GM12878 (cell line): ENCODE results near the gene PTMA. TPM values are rescaled to one million over a fixed set of nuclear protein-coding genes. Genes with fewer than 3 reads are reported as not detected.

ENCODE experiments used
- ATAC-seq: fragments of 200-7000 bp; cut with Tn5 transposase; 3 replicates; pipeline ENCODE4 v1.9.1; 2020; ENCODE audit warnings: mild to moderate bottlenecking, moderate library complexity
- BruUV-seq: library from RNA; stranded (reverse); fragments of 400-500 nt; replicated peaks from 2 replicates; lab custom pipeline; 2021; lab: Mats Ljungman, UMichigan
- CTCF ChIA-PET: fragments of 300-600 bp; sonication (Branson Sonifier 250); formaldehyde crosslinking; extraction: SDS; loops from one replicate; lab custom pipeline; 2021; ENCODE audit warnings: inconsistent platforms; lab: Yijun Ruan, JAX
- POLR2A ChIA-PET: fragments of 350-600 bp; formaldehyde crosslinking; extraction: SDS; loops from one replicate; lab custom pipeline; 2021; ENCODE audit warnings: inconsistent platforms; lab: Charles Lee
- RAD21 ChIA-PET: fragments of 300-600 bp; sonication (Branson Sonifier 250); formaldehyde crosslinking; loops from one replicate; lab custom pipeline; 2023; ENCODE audit warnings: antibody characterized with exemption; ENCODE audit not compliant: unreplicated experiment; lab: Charles Lee
- SMC1A ChIA-PET: fragments of 300-600 bp; sonication (Branson Sonifier 250); formaldehyde crosslinking; loops from one replicate; lab custom pipeline; 2023; ENCODE audit not compliant: unreplicated experiment, uncharacterized antibody; lab: Charles Lee
- DNase-seq: peaks from one replicate; pipeline ENCODE4 v3.0.0-alpha.2; 2011; ENCODE audit warnings: low read depth, low spot score
- FAIRE-seq: peaks from 3 replicates; lab custom pipeline; 2011; peaks lifted over from hg19 to GRCh38; lab: Jason Lieb, UNC
- H2AFZ ChIP-seq: 2 replicates; pipeline ENCODE4 v1.6.0; 2011; ENCODE audit warnings: low read depth, low read length, control low read depth; ENCODE audit not compliant: control insufficient read depth
- H3K27ac ChIP-seq: 2 replicates; pipeline ENCODE4 v1.5.1; 2011; ENCODE audit warnings: control low read depth; ENCODE audit not compliant: control insufficient read depth, insufficient read depth
- H3K27me3 ChIP-seq, 2 experiments: replicated peaks in 1 of 2; 2 replicates each; pipeline versions ENCODE4 v1.6.0 to v1.6.1; 2011; ENCODE audit warnings: low read length in 1 of 2; ENCODE audit not compliant: control insufficient read depth in 2 of 2, insufficient read depth in 2 of 2
- H3K36me3 ChIP-seq, 2 experiments: 2 replicates each; pipeline ENCODE4 v1.5.1; 2011; ENCODE audit warnings: low read length in 1 of 2; ENCODE audit not compliant: control insufficient read depth in 2 of 2, insufficient read depth in 2 of 2
- H3K4me1 ChIP-seq: 2 replicates; pipeline ENCODE4 v1.6.1; 2011; ENCODE audit warnings: mild to moderate bottlenecking, low read length, moderate library complexity, mixed read lengths; ENCODE audit not compliant: control insufficient read depth, insufficient read depth
- H3K4me2 ChIP-seq: 2 replicates; pipeline ENCODE4 v1.6.0; 2011; ENCODE audit warnings: control low read depth; ENCODE audit not compliant: control insufficient read depth, insufficient read depth
- H3K4me3 ChIP-seq: fragments of 200-600 bp; sonication (generic); 2 replicates; pipeline ENCODE4 v1.5.1; 2016
- H3K79me2 ChIP-seq: 2 replicates; pipeline ENCODE4 v1.6.0; 2011; ENCODE audit warnings: low read length; ENCODE audit not compliant: control insufficient read depth, insufficient read depth
- H3K9ac ChIP-seq: 2 replicates; pipeline ENCODE4 v1.8.0; 2011; ENCODE audit warnings: low read length, control low read depth, mixed read lengths; ENCODE audit not compliant: control insufficient read depth, insufficient read depth
- H3K9me3 ChIP-seq: replicated peaks from 3 replicates; pipeline ENCODE4 v1.5.1; 2011; ENCODE audit warnings: mild to moderate bottlenecking, low read length; ENCODE audit not compliant: control insufficient read depth, insufficient read depth
- H4K20me1 ChIP-seq: 2 replicates; pipeline ENCODE4 v1.6.0; 2011; ENCODE audit not compliant: control insufficient read depth, insufficient read depth
- CEBPB ChIP-seq, 2 experiments: fragments of 150-350 bp in 1 of 2; IDR thresholded peaks; 2 replicates each; pipeline ENCODE4 v1.6.1; 2012 to 2014; ENCODE audit warnings: low read depth in 2 of 2, low read length in 2 of 2, borderline replicate concordance in 1 of 2, inconsistent platforms in 1 of 2
- SUPT20H ChIP-seq: IDR thresholded peaks from 2 replicates; pipeline ENCODE4 v1.6.1; 2011; ENCODE audit warnings: low read depth, mild to moderate bottlenecking, low read length, moderate library complexity, borderline replicate concordance; ENCODE audit not compliant: control insufficient read depth
- USF2 ChIP-seq: IDR thresholded peaks from 2 replicates; pipeline ENCODE4 v1.6.1; 2011; ENCODE audit warnings: low read depth, low read length, improper control_type of control experiment, borderline replicate concordance
- ZBTB11 ChIP-seq: fragments of 450-650 bp; formaldehyde crosslinking; IDR thresholded peaks from 2 replicates; pipeline ENCODE4 v1.5.0; 2022; ENCODE audit warnings: mild to moderate bottlenecking, missing genetic modification characterization
- ZNF687 ChIP-seq: fragments of 450-650 bp; IDR thresholded peaks from 2 replicates; pipeline ENCODE4 v1.6.1; 2017; ENCODE audit warnings: mild to moderate bottlenecking, moderate library complexity
- WGBS: methylation state at CpG from one replicate; pipeline ENCODE4 v1.1.6; 2016; ENCODE audit warnings: low lambda C conversion rate; ENCODE audit not compliant: insufficient replicate concordance, insufficient coverage; ENCODE audit errors: missing lambda C conversion rate; 5-methylcytosine and 5-hydroxymethylcytosine counted together
- in situ Hi-C: fragments of 300-500 bp; cut with MboI; formaldehyde crosslinking; loops from 9 replicates; pipeline ENCODE4 v1.14.3; 2018; ENCODE audit warnings: mixed read lengths
- intact Hi-C: fragments of 100-400 bp; cut with micrococcal nuclease; formaldehyde crosslinking; loops from one replicate; pipeline ENCODE4 v1.14.2; 2022; ENCODE audit not compliant: unreplicated experiment
- polyA plus RNA-seq, 11 experiments: library from polyadenylated mRNA; depleted of rRNA in 4 of 11; unstranded in 6 of 11; stranded (reverse) in 5 of 11; fragments of >200 nt; fragmentation: Nextera tagmentation in 4 of 11; fragmentation: Illumina TruSeq in 1 of 11; extraction: Ambion mirVana in 4 of 11; extraction: Trizol in 1 of 11; gene quantifications; 1 replicate in 1 of 11; 2 replicates in 10 of 11; pipeline versions ENCODE4 v1.2.1 to v1.2.3, GENCODE V29; 2011 to 2016; ENCODE audit warnings: inconsistent platforms in 2 of 11, missing spikeins in 2 of 11, low read depth in 1 of 11
- total RNA-seq, 4 experiments: library from RNA; depleted of rRNA in 3 of 4; stranded (reverse); fragments of >200 nt in 3 of 4; fragmentation: Illumina TruSeq in 1 of 4; extraction: Trizol in 1 of 4; gene quantifications; 2 replicates each; pipeline versions ENCODE4 v1.2.1 to v1.2.3, GENCODE V29; 2013 to 2021

Gene PTMA
- total and polyA plus RNA-seq, 10 of the 15 experiments (the other 5 are each of a cell fraction or from before 2014, with no cell fraction given): 1,144 to 5,018 (median 3,464) TPM

DNA sequence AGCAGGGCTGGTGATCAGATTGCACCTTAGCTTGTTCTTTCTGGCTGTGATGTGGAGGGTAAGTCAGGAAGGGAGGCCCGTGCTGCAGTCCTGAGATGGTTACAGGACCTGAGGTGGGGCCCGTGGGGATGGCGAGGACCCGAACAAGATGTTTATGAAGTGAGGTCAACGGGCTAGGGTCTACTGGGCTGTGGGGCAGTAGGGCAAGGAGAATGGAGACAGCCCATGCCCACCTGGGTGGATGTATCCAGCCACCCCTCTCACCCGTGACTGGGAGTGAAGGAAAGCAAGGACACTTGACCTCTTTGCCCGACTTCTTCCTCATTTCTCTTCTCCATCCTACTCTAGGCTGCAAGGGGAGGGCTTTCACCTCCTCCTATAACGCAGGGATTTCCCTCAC is 18.0 kb downstream of the PTMA start:
- CTCF ChIA-PET: interaction anchor here (0.6 to 3.2 kb wide), 3 partner anchors 12 to 113 kb away, joined by 3 to 31 read pairs (median 5); no protein-coding TSS in a partner anchor
- intact Hi-C loops: no loop called here
- SMC1A ChIA-PET: interaction anchor here (0.8 to 2.1 kb wide), 2 partner anchors 9 to 51 kb away, joined by 3 to 5 read pairs; no protein-coding TSS in a partner anchor
- H4K20me1 ChIP-seq: no peaks in the 10 kb centered on the region
- TF ChIP-seq ZNF687 (no peak), SUPT20H (no peak), CEBPB (IDR thresholded peaks at IDR 0.05; ENCODE audit: borderline replicate concordance in 1 of 2, low read depth in 2 of 2, low read length in 2 of 2) (no peak), USF2 (no peak), ZBTB11 (CRISPR knock-in tag) (no peak)
- TF ChIP-seq, all 136 proteins: peak for 0
- H3K9ac ChIP-seq: no peak overlapping the region
- no peaks in the 10 kb centered on the region for H3K36me3 ChIP-seq
- no peaks in the 10 kb centered on the region for H3K9me3 ChIP-seq
- H3K27ac ChIP-seq: no peak overlapping the region
- no peaks in the 10 kb centered on the region for H3K27me3 ChIP-seq
- no peaks in the 10 kb centered on the region for H3K79me2 ChIP-seq
- DNase-seq (no peak), FAIRE-seq (no peak), ATAC-seq (no peak)
- peaks cover 7% of the 10 kb centered on the region for H3K4me1 ChIP-seq
- H2AFZ ChIP-seq: no peak overlapping the region
- POLR2A ChIA-PET: no interaction called here
- in situ Hi-C loops: no loop called here
- H3K4me2 ChIP-seq: no peak overlapping the region
- BruUV-seq: no TSS peak
- RAD21 ChIA-PET: interaction anchor here (0.9 kb wide), 1 partner anchor 43 kb away, joined by 3 read pairs; no protein-coding TSS in a partner anchor
- 88% methylated on average over 8 of the region's 8 CpGs for WGBS
- H3K4me3 ChIP-seq: no peak overlapping the region
